OCI-LY7 (cell line): ENCODE measurements around the gene NAA60. TPM values are rescaled to one million over a fixed set of nuclear protein-coding genes. Genes with fewer than 3 reads are reported as not detected.

Experiments used
- BruUV-seq: library from RNA; stranded (reverse); fragments of 400-500 nt; replicated peaks from 2 replicates; lab custom pipeline; 2021; lab: Mats Ljungman, UMichigan
- CTCF ChIA-PET: fragments of 300-600 bp; sonication (Branson Sonifier 250); formaldehyde crosslinking; loops from one replicate; lab custom pipeline; 2022; ENCODE audit warnings: antibody characterized with exemption; ENCODE audit not compliant: unreplicated experiment; lab: Charles Lee
- POLR2A ChIA-PET: fragments of 300-600 bp; sonication (Branson Sonifier 250); formaldehyde crosslinking; loops from one replicate; lab custom pipeline; 2022; ENCODE audit warnings: antibody characterized with exemption; lab: Charles Lee
- DNase-seq: peaks from one replicate; pipeline ENCODE4 v3.0.0-alpha.2; 2015; ENCODE audit warnings: low spot score
- H2AFZ ChIP-seq: fragments of 200-600 bp; sonication (generic), shearing (Covaris generic); 2 replicates; pipeline ENCODE4 v1.6.1; 2014; ENCODE audit warnings: mild to moderate bottlenecking, antibody characterized with exemption, low read length, moderate library complexity
- H3K27ac ChIP-seq: fragments of 200-600 bp; sonication (generic); 2 replicates; pipeline ENCODE4 v1.5.1; 2014; ENCODE audit warnings: mixed run types, low read depth, mild to moderate bottlenecking, moderate library complexity, low read length, inconsistent platforms; ENCODE audit not compliant: poor library complexity, severe bottlenecking
- H3K36me3 ChIP-seq: fragments of 200-600 bp; sonication (generic); 2 replicates; pipeline ENCODE4 v1.6.1; 2014; ENCODE audit warnings: mild to moderate bottlenecking, antibody characterized with exemption, low read length, moderate library complexity, mixed read lengths; ENCODE audit not compliant: insufficient read depth
- H3K4me1 ChIP-seq: fragments of 200-600 bp; sonication (generic); 2 replicates; pipeline ENCODE4 v1.5.1; 2014; ENCODE audit warnings: mild to moderate bottlenecking, low read length; ENCODE audit not compliant: insufficient read depth, poor library complexity, severe bottlenecking
- H3K4me2 ChIP-seq: fragments of 200-600 bp; sonication (generic); 2 replicates; pipeline ENCODE4 v1.6.1; 2014; ENCODE audit warnings: mild to moderate bottlenecking, low read length
- H3K4me3 ChIP-seq: fragments of 200-600 bp; sonication (generic); 2 replicates; pipeline ENCODE4 v1.5.1; 2014; ENCODE audit warnings: mild to moderate bottlenecking, low read depth, low read length; ENCODE audit not compliant: poor library complexity, severe bottlenecking
- H3K79me2 ChIP-seq: fragments of 200-600 bp; sonication (generic); 2 replicates; pipeline ENCODE4 v1.6.1; 2016; ENCODE audit warnings: low read depth, mild to moderate bottlenecking, low read length, moderate library complexity, mixed read lengths; ENCODE audit not compliant: insufficient read depth
- H3K9me2 ChIP-seq: fragments of 200-600 bp; sonication (generic); 2 replicates; pipeline ENCODE4 v1.6.1; 2016; ENCODE audit warnings: mild to moderate bottlenecking, low read length, mixed read lengths; ENCODE audit not compliant: insufficient read depth
- H3K9me3 ChIP-seq: fragments of 200-600 bp; sonication (generic); 2 replicates; pipeline ENCODE4 v1.6.1; 2014; ENCODE audit warnings: mild to moderate bottlenecking, mixed run types, low read length, mixed read lengths
- H4K20me1 ChIP-seq: fragments of 200-600 bp; sonication (generic); 2 replicates; pipeline ENCODE4 v1.6.1; 2014; ENCODE audit warnings: mild to moderate bottlenecking, antibody characterized with exemption, low read length, moderate library complexity, mixed read lengths; ENCODE audit not compliant: insufficient read depth
- CTCF ChIP-seq: fragments of 200-600 bp; sonication (generic); conservative IDR thresholded peaks from 2 replicates; pipeline ENCODE4 v1.5.1; 2014; ENCODE audit warnings: mild to moderate bottlenecking, antibody characterized with exemption, low read length, moderate library complexity, mixed read lengths
- EZH2phosphoT487 ChIP-seq: fragments of 200-600 bp; sonication (generic); IDR thresholded peaks from 2 replicates; pipeline ENCODE4 v1.6.1; 2018; ENCODE audit warnings: low read depth, borderline replicate concordance, mild to moderate bottlenecking, mixed run types, antibody characterized with exemption, low read length, moderate library complexity, mixed read lengths
- intact Hi-C: fragments of 100-400 bp; cut with micrococcal nuclease; formaldehyde crosslinking; loops from one replicate; pipeline ENCODE4 v1.10.0; 2022; ENCODE audit not compliant: unreplicated experiment
- total RNA-seq, 2 experiments: library from RNA; depleted of rRNA in 1 of 2; stranded (reverse); fragments of >200 nt in 1 of 2; shearing (Covaris generic) in 1 of 2; gene quantifications; 2 replicates each; pipeline ENCODE4 v1.2.3, GENCODE V29; 2014 to 2022

NAA60 gene
- total RNA-seq, 2 experiments from 2014 or later = 24.8 to 40.1 TPM

GRCh38 chr16:3408561-3409197, 34.8 kb upstream of the NAA60 start:
- Histone ChIP-seq H3K79me2 (peaks cover 1% of the 10 kb centered on the region; the same call in 1 of the 2 replicates), H3K4me1 (peaks cover 16% of the 10 kb centered on the region), H3K36me3 (peaks cover 66% of the 10 kb centered on the region), H3K9me2 (no peaks in the 10 kb centered on the region), H3K9me3 (no peaks in the 10 kb centered on the region), H4K20me1 (no peaks in the 10 kb centered on the region), H3K27ac (no peak overlapping the region), H2AFZ (no peak overlapping the region), H3K4me3 (no peak overlapping the region), H3K4me2 (no peak overlapping the region)
- no peak for TF ChIP-seq CTCF
- TF ChIP-seq EZH2phosphoT487 = no peak
- DNase-seq = no peak
- ChIA-PET CTCF (interaction anchor here (0.7 kb wide), 1 partner anchor 667 kb away, joined by 3 read pairs; no protein-coding TSS in a partner anchor), POLR2A (interaction anchor here (1.3 kb wide), 1 partner anchor 8 kb away, joined by 4 read pairs; the partner anchor contains the start of genes ZNF174 and ZSCAN32)
- intact Hi-C loops = no loop called here
- no TSS peak for BruUV-seq

- no TSS peak for BruUV-seq
- CTCF ChIA-PET = no interaction called here
- Histone ChIP-seq H3K79me2 (no peaks in the 10 kb centered on the region), H3K9me2 (no peaks in the 10 kb centered on the region), H3K4me3 (no peak overlapping the region), H3K4me1 (peaks cover 7% of the 10 kb centered on the region), H3K36me3 (peaks cover 22% of the 10 kb centered on the region), H3K4me2 (no peak overlapping the region), H3K9me3 (no peaks in the 10 kb centered on the region), H4K20me1 (no peaks in the 10 kb centered on the region), H3K27ac (no peak overlapping the region), H2AFZ (no peak overlapping the region)
- no peak for DNase-seq
- intact Hi-C loops = no loop called here
- POLR2A ChIA-PET = interaction anchor here (0.6 kb wide), 1 partner anchor 76 kb away, joined by 3 read pairs; no protein-coding TSS in a partner anchor
- TF ChIP-seq EZH2phosphoT487 (no peak), CTCF (no peak)
Observed at GRCh38 chr16:3413730-3414379, 29.6 kb upstream of the NAA60 start.

GRCh38 chr16:3431779-3432219, 11.7 kb upstream of the NAA60 start:
- Histone ChIP-seq H3K36me3 (peaks cover 9% of the 10 kb centered on the region; the same call in 1 of the 2 replicates), H3K4me1 (no peaks in the 10 kb centered on the region), H2AFZ (no peak overlapping the region), H3K79me2 (no peaks in the 10 kb centered on the region), H4K20me1 (no peaks in the 10 kb centered on the region), H3K9me2 (no peaks in the 10 kb centered on the region), H3K4me3 (no peak overlapping the region), H3K27ac (no peak overlapping the region), H3K9me3 (no peaks in the 10 kb centered on the region), H3K4me2 (no peak overlapping the region)
- CTCF ChIA-PET = no interaction called here
- TF ChIP-seq EZH2phosphoT487 (no peak), CTCF (no peak)
- DNase-seq = no peak
- POLR2A ChIA-PET = interaction anchor here (1.2 kb wide), 1 partner anchor 12 kb away, joined by 4 read pairs; the partner anchor contains the start of genes NAA60 and ZNF597
- intact Hi-C loops = no loop called here
- BruUV-seq = no TSS peak
